ENCODE results near the gene GP1BA. TPM values are rescaled to one million over a fixed set of nuclear protein-coding genes. Genes with fewer than 3 reads are reported as not detected.

GP1BA gene
- total and polyA plus RNA-seq, 4 donors: 0.03 to 2.3 (median 0.18) TPM; not detected in 1

GRCh38 chr17:4928881-4929280, 3.2 kb upstream of the GP1BA start (continued):
- TF ChIP-seq ZBTB33 (IDR thresholded peaks at IDR 0.05): no peak
- no peak for TF ChIP-seq HNF4G (IDR thresholded peaks at IDR 0.05)

DNA sequence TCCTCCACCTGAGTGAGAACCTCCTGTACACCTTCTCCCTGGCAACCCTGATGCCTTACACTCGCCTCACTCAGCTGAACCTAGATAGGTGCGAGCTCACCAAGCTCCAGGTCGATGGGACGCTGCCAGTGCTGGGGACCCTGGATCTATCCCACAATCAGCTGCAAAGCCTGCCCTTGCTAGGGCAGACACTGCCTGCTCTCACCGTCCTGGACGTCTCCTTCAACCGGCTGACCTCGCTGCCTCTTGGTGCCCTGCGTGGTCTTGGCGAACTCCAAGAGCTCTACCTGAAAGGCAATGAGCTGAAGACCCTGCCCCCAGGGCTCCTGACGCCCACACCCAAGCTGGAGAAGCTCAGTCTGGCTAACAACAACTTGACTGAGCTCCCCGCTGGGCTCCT, 679 bp downstream of the GP1BA start:
- H3K4me1 ChIP-seq (ENCODE audit: control insufficient read depth in 4 of 4, insufficient read depth in 4 of 4, low read length in 3 of 4): peaks cover 0 to 11% (median 6%) of the 10 kb centered on the region in 4 donors

GRCh38 chr17:4933646-4934045, 1.6 kb downstream of the GP1BA start:
- peaks cover 3 to 17% (median 11%) of the 10 kb centered on the region in 4 donors for H3K4me1 ChIP-seq (ENCODE audit: control insufficient read depth in 4 of 4, insufficient read depth in 4 of 4, low read length in 3 of 4)
- no peak for TF ChIP-seq HNF4A (conservative IDR thresholded peaks at IDR 0.05)
- no peak for TF ChIP-seq EGR1 (IDR thresholded peaks at IDR 0.05; ENCODE audit: low read depth in 2 of 2)
- no peak for TF ChIP-seq HNF4G (IDR thresholded peaks at IDR 0.05)
- TF ChIP-seq REST (IDR thresholded peaks at IDR 0.05): no peak
- TF ChIP-seq, protein P1, sequence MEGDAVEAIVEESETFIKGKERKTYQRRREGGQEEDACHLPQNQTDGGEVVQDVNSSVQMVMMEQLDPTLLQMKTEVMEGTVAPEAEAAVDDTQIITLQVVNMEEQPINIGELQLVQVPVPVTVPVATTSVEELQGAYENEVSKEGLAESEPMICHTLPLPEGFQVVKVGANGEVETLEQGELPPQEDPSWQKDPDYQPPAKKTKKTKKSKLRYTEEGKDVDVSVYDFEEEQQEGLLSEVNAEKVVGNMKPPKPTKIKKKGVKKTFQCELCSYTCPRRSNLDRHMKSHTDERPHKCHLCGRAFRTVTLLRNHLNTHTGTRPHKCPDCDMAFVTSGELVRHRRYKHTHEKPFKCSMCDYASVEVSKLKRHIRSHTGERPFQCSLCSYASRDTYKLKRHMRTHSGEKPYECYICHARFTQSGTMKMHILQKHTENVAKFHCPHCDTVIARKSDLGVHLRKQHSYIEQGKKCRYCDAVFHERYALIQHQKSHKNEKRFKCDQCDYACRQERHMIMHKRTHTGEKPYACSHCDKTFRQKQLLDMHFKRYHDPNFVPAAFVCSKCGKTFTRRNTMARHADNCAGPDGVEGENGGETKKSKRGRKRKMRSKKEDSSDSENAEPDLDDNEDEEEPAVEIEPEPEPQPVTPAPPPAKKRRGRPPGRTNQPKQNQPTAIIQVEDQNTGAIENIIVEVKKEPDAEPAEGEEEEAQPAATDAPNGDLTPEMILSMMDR (IDR thresholded peaks at IDR 0.05; ENCODE audit: low read depth, low read length, missing input control): no peak
- TF ChIP-seq RXRA (IDR thresholded peaks at IDR 0.05): no peak
- TF ChIP-seq FOXA2 (IDR thresholded peaks at IDR 0.05): no peak
- no peak for TF ChIP-seq GABPA (IDR thresholded peaks at IDR 0.05 in 1 of 2, conservative IDR thresholded peaks at IDR 0.05 in 1 of 2)
- TF ChIP-seq, protein P2, sequence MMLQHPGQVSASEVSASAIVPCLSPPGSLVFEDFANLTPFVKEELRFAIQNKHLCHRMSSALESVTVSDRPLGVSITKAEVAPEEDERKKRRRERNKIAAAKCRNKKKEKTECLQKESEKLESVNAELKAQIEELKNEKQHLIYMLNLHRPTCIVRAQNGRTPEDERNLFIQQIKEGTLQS (IDR thresholded peaks at IDR 0.05): no peak
- TF ChIP-seq, protein P3, sequence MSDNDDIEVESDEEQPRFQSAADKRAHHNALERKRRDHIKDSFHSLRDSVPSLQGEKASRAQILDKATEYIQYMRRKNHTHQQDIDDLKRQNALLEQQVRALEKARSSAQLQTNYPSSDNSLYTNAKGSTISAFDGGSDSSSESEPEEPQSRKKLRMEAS (IDR thresholded peaks at IDR 0.05): no peak
- TF ChIP-seq SP1 (IDR thresholded peaks at IDR 0.05): no peak
- no peaks in the 10 kb centered on the region for H3K9me3 ChIP-seq (ENCODE audit: control insufficient read depth in 4 of 4, low read length in 3 of 4)
- no peak overlapping the region for H3K9ac ChIP-seq (ENCODE audit: low read depth in 1 of 2, low read length in 2 of 2)
- H3K4me3 ChIP-seq (ENCODE audit: low read depth in 1 of 3, low read length in 3 of 3): no peak overlapping the region
- H3K27me3 ChIP-seq (ENCODE audit: control insufficient read depth in 4 of 4, insufficient read depth in 4 of 4, low read length in 3 of 4): no peaks in the 10 kb centered on the region
- no peak overlapping the region for H3K27ac ChIP-seq (ENCODE audit: low read depth in 1 of 2, low read length in 2 of 2)
- no peak for DNase-seq (ENCODE audit: low spot score)
- 85% methylated on average over 16 of the region's 16 CpGs for WGBS
- peaks cover 1 to 15% (median 8%) of the 10 kb centered on the region in 4 donors for H3K36me3 ChIP-seq (ENCODE audit: control insufficient read depth in 4 of 4, insufficient read depth in 3 of 4, low read depth in 1 of 4, low read length in 3 of 4)

More for the DNA sequence above, 679 bp downstream of the GP1BA start:
- Histone ChIP-seq H3K9ac (ENCODE audit: low read depth in 1 of 2, low read length in 2 of 2) (no peak overlapping the region), H3K27me3 (ENCODE audit: control insufficient read depth in 4 of 4, insufficient read depth in 4 of 4, low read length in 3 of 4) (no peaks in the 10 kb centered on the region), H3K27ac (ENCODE audit: low read depth in 1 of 2, low read length in 2 of 2) (no peak overlapping the region), H3K9me3 (ENCODE audit: control insufficient read depth in 4 of 4, low read length in 3 of 4) (no peaks in the 10 kb centered on the region), H3K36me3 (ENCODE audit: control insufficient read depth in 4 of 4, insufficient read depth in 3 of 4, low read depth in 1 of 4, low read length in 3 of 4) (peaks cover 1 to 14% (median 6%) of the 10 kb centered on the region in 4 donors), H3K4me3 (ENCODE audit: low read depth in 1 of 3, low read length in 3 of 3) (no peak overlapping the region)
- 94% methylated on average over 12 of the region's 12 CpGs for WGBS
- TF ChIP-seq SP1 (IDR thresholded peaks at IDR 0.05) (no peak), FOXA2 (IDR thresholded peaks at IDR 0.05) (no peak), FOXA1 (IDR thresholded peaks at IDR 0.05) (no peak), JUND (IDR thresholded peaks at IDR 0.05) (no peak), TAF1 (conservative IDR thresholded peaks at IDR 0.05) (no peak), EGR1 (IDR thresholded peaks at IDR 0.05; ENCODE audit: low read depth in 2 of 2) (no peak), NR2F2 (IDR thresholded peaks at IDR 0.05) (no peak), REST (IDR thresholded peaks at IDR 0.05) (no peak)
- DNase-seq (ENCODE audit: low spot score): no peak
